Esophagus muscularis mucosa (tissue), 4 donors: ENCODE data around the gene SV2B. TPM values are rescaled to one million over a fixed set of nuclear protein-coding genes. Genes with fewer than 3 reads are reported as not detected.
"Not testable (repeated sequence)": the region's sequence is repeated elsewhere in the genome, so short reads cannot be mapped to it uniquely, and the experiment has no call there.

Experiments used
- DNase-seq: peaks from one replicate; pipeline ENCODE4 v3.0.0-alpha.2; 2017; ENCODE audit errors: extremely low spot score
- H3K27ac ChIP-seq, 4 donors: fragments of 200-600 bp; sonication (generic); replicated peaks in 1 of 4; 1 replicate in 3 of 4; 2 replicates in 1 of 4; pipeline ENCODE4 v1.5.1; 2016 to 2019; ENCODE audit warnings: mild to moderate bottlenecking in 1 of 4
- H3K27me3 ChIP-seq, 4 donors: fragments of 200-600 bp; sonication (generic); one replicate each; pipeline versions ENCODE4 v1.5.1 to v1.6.0; 2016 to 2019
- H3K36me3 ChIP-seq, 4 donors: fragments of 200-600 bp; sonication (generic); one replicate each; pipeline ENCODE4 v1.5.1; 2016 to 2019
- H3K4me1 ChIP-seq, 4 donors: fragments of 200-600 bp; sonication (generic); one replicate each; pipeline ENCODE4 v1.5.1; 2016 to 2019
- H3K4me3 ChIP-seq, 4 donors: fragments of 200-600 bp; sonication (generic); 1 replicate in 2 of 4; 2 replicates in 2 of 4; pipeline ENCODE4 v1.5.1; 2016 to 2019; ENCODE audit warnings: mild to moderate bottlenecking in 4 of 4, moderate library complexity in 1 of 4
- H3K9me3 ChIP-seq, 4 donors: fragments of 200-600 bp; sonication (generic); 1 replicate in 3 of 4; 2 replicates in 1 of 4; pipeline ENCODE4 v1.5.1; 2016 to 2019
- CTCF ChIP-seq, 3 experiments: fragments of 200-600 bp in 2 of 3; fragments of 450-650 bp in 1 of 3; sonication (generic) in 2 of 3; IDR thresholded peaks; one replicate each; pipeline ENCODE4 v1.5.1; 2017 to 2019; ENCODE audit warnings: antibody characterized with exemption in 3 of 3, mild to moderate bottlenecking in 2 of 3, moderate library complexity in 1 of 3
- EP300 ChIP-seq: sonication (generic); formaldehyde crosslinking; IDR thresholded peaks from one replicate; pipeline ENCODE4 v1.6.1; 2017; ENCODE audit warnings: antibody characterized with exemption
- POLR2A ChIP-seq: fragments of 450-650 bp; IDR thresholded peaks from one replicate; pipeline ENCODE4 v1.6.1; 2017; ENCODE audit warnings: antibody characterized with exemption, moderate library complexity, mild to moderate bottlenecking, low read depth
- POLR2AphosphoS5 ChIP-seq, 2 donors: sonication (generic); formaldehyde crosslinking; IDR thresholded peaks; one replicate each; pipeline ENCODE4 v1.6.1; 2017; ENCODE audit warnings: antibody characterized with exemption in 2 of 2
- WGBS: methylation state at CpG from one replicate; pipeline ENCODE4 v1.1.5; 2018; 5-methylcytosine and 5-hydroxymethylcytosine counted together
- intact Hi-C: fragments of 100-400 bp; cut with DNase I; formaldehyde crosslinking; loops from one replicate; pipeline ENCODE4 v1.15.1; 2023
- total RNA-seq, 4 donors: library from RNA; depleted of rRNA; stranded (reverse); fragments of >200 nt; gene quantifications; one replicate each; pipeline versions ENCODE4 v1.1.0 to v1.2.1, GENCODE V29; 2016

SV2B gene
- total RNA-seq, 4 donors from 2014 or later = 1.9 to 3.0 (median 2.1) TPM

GRCh38 chr15:91075739-91076138 lies 24.3 kb upstream of the SV2B start:
- 50% methylated on average over 1 of the region's 1 CpG for WGBS
- Histone ChIP-seq H3K36me3 (no peaks in the 10 kb centered on the region), H3K9me3 (peaks cover 0 to 21% (median 11%) of the 10 kb centered on the region in 4 donors), H3K4me1 (no peaks in the 10 kb centered on the region), H3K27ac (no peak overlapping the region), H3K4me3 (no peak overlapping the region), H3K27me3 (peaks cover 0 to 7% (median 0%) of the 10 kb centered on the region in 4 donors)
- intact Hi-C loops = no loop called here
- DNase-seq = no peak
- TF ChIP-seq CTCF (IDR thresholded peaks at IDR 0.05) = no peak
- no peak for TF ChIP-seq POLR2AphosphoS5 (IDR thresholded peaks at IDR 0.05)
- no peak for TF ChIP-seq EP300
- no peak for TF ChIP-seq POLR2A

GRCh38 chr15:91077029-91077428 lies 23.0 kb upstream of the SV2B start:
- intact Hi-C loops = no loop called here
- Histone ChIP-seq H3K4me3 (no peak overlapping the region), H3K4me1 (no peaks in the 10 kb centered on the region), H3K27ac (no peak overlapping the region), H3K36me3 (no peaks in the 10 kb centered on the region), H3K27me3 (no peaks in the 10 kb centered on the region), H3K9me3 (peaks cover 0 to 23% (median 11%) of the 10 kb centered on the region in 4 donors)
- no peak for TF ChIP-seq EP300
- TF ChIP-seq POLR2AphosphoS5 (IDR thresholded peaks at IDR 0.05) = no peak
- TF ChIP-seq CTCF (IDR thresholded peaks at IDR 0.05) = no peak
- no peak for TF ChIP-seq POLR2A
- DNase-seq = no peak

- H3K27me3 ChIP-seq = peaks cover 0 to 35% (median 10%) of the 10 kb centered on the region in 4 donors
- intact Hi-C loops, H3K27ac ChIP-seq, H3K36me3 ChIP-seq, H3K4me1 ChIP-seq, H3K9me3 ChIP-seq, DNase-seq, H3K4me3 ChIP-seq: not testable (repeated sequence)
- 82% methylated on average over 4 of the region's 4 CpGs for WGBS
Observed at GRCh38 chr15:91093866-91094265, 6.2 kb upstream of the SV2B start.

GRCh38 chr15:91098451-91098850 lies 1.6 kb upstream of the SV2B start:
- intact Hi-C loops = no loop called here
- no peaks in the 10 kb centered on the region for H3K36me3 ChIP-seq
- H3K27me3 ChIP-seq = peaks cover 0 to 78% (median 20%) of the 10 kb centered on the region in 4 donors
- no peak for TF ChIP-seq POLR2AphosphoS5 (IDR thresholded peaks at IDR 0.05)
- no peak for TF ChIP-seq EP300
- TF ChIP-seq CTCF (IDR thresholded peaks at IDR 0.05) = no peak
- TF ChIP-seq POLR2A = no peak
- peaks cover 0 to 7% (median 0%) of the 10 kb centered on the region in 4 donors for H3K9me3 ChIP-seq
- H3K4me3 ChIP-seq = no peak overlapping the region
- no peak for DNase-seq
- 93% methylated on average over 6 of the region's 6 CpGs for WGBS
- H3K4me1 ChIP-seq = peaks cover 19 to 32% (median 22%) of the 10 kb centered on the region in 4 donors
- H3K27ac ChIP-seq = no peak overlapping the region

- Histone ChIP-seq H3K36me3 (no peaks in the 10 kb centered on the region), H3K27me3 (peaks cover 0 to 79% (median 20%) of the 10 kb centered on the region in 4 donors), H3K4me1 (peaks cover 19 to 37% (median 22%) of the 10 kb centered on the region in 4 donors), H3K4me3 (peak overlapping the region; percentile 51 to 65 (median 54)), H3K9me3 (peaks cover 0 to 6% (median 0%) of the 10 kb centered on the region in 4 donors), H3K27ac (no peak overlapping the region)
- DNase-seq = peak; percentile 84
- TF ChIP-seq POLR2AphosphoS5 (IDR thresholded peaks at IDR 0.05) (no peak), CTCF (IDR thresholded peaks at IDR 0.05) (no peak), POLR2A (no peak), EP300 (no peak)
- WGBS = 2% methylated on average over 22 of the region's 22 CpGs
- intact Hi-C loops = no loop called here
Observed at GRCh38 chr15:91099616-91099994, 452 bp upstream of the SV2B start.
